ENCODE results near the gene RECK.

GRCh38 chr9:36150574-36151315, 114.0 kb downstream of the RECK start:
- TF ChIP-seq, protein P1, sequence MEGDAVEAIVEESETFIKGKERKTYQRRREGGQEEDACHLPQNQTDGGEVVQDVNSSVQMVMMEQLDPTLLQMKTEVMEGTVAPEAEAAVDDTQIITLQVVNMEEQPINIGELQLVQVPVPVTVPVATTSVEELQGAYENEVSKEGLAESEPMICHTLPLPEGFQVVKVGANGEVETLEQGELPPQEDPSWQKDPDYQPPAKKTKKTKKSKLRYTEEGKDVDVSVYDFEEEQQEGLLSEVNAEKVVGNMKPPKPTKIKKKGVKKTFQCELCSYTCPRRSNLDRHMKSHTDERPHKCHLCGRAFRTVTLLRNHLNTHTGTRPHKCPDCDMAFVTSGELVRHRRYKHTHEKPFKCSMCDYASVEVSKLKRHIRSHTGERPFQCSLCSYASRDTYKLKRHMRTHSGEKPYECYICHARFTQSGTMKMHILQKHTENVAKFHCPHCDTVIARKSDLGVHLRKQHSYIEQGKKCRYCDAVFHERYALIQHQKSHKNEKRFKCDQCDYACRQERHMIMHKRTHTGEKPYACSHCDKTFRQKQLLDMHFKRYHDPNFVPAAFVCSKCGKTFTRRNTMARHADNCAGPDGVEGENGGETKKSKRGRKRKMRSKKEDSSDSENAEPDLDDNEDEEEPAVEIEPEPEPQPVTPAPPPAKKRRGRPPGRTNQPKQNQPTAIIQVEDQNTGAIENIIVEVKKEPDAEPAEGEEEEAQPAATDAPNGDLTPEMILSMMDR (IDR thresholded peaks at IDR 0.05) = no peak
- no peak for TF ChIP-seq POLR2A (IDR thresholded peaks at IDR 0.05)
